Measurements from ENCODE around the gene MTHFSD. TPM values are rescaled to one million over a fixed set of nuclear protein-coding genes. Genes with fewer than 3 reads are reported as not detected.

MTHFSD gene
- total RNA-seq, 2 donors from 2014 or later, result 16.9 to 35.6 TPM

DNA sequence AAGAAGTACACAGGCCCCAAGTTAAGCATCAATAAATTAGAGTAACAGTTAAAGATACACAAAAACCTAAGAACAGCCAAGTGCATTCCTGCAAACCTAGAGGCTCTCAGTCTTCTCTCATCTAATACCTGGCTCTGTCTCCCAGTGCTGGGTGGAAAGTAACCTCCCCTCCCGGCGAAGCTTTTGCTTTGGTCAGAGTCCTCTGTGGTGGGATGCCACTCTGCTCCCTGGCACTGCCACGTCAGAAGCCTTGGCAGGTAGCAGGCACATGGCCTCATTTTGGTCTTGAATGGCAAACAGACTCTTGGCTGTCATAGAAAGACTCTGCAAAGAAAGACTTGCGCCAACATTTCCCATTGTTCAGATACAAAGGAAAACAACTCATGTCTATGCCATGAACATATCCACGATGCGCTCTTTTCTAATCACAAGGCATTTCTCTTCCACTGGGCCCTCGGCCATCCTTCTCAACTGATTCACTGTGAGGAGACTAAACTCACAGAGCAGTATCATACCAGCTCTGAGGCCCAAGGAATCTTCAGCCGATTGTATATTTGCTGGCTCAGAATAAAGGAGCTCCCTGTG, 21.2 kb downstream of the MTHFSD start:
- ATAC-seq (no peak), DNase-seq (no peak)
- H3K4me3 ChIP-seq, result no peak overlapping the region
- H3K4me1 ChIP-seq, result no peaks in the 10 kb centered on the region
- WGBS, 2 donors, result 89 to 90% methylated on average over 5 to 8 of the region's 8 CpGs
- H3K36me3 ChIP-seq (replicated peaks in 1 of 2; ENCODE audit: insufficient read depth in 1 of 2, low read depth in 2 of 2), result peaks cover 0 to 2% of the 10 kb centered on the region in 2 donors
- TF ChIP-seq POLR2A (IDR thresholded peaks at IDR 0.05), result no peak
- TF ChIP-seq, protein P1, sequence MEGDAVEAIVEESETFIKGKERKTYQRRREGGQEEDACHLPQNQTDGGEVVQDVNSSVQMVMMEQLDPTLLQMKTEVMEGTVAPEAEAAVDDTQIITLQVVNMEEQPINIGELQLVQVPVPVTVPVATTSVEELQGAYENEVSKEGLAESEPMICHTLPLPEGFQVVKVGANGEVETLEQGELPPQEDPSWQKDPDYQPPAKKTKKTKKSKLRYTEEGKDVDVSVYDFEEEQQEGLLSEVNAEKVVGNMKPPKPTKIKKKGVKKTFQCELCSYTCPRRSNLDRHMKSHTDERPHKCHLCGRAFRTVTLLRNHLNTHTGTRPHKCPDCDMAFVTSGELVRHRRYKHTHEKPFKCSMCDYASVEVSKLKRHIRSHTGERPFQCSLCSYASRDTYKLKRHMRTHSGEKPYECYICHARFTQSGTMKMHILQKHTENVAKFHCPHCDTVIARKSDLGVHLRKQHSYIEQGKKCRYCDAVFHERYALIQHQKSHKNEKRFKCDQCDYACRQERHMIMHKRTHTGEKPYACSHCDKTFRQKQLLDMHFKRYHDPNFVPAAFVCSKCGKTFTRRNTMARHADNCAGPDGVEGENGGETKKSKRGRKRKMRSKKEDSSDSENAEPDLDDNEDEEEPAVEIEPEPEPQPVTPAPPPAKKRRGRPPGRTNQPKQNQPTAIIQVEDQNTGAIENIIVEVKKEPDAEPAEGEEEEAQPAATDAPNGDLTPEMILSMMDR (IDR thresholded peaks at IDR 0.05), result no peak
- H3K27ac ChIP-seq, result no peak overlapping the region
- intact Hi-C loops (cut with DNase I), result no loop called here
- no peaks in the 10 kb centered on the region for H3K27me3 ChIP-seq
- H3K9me3 ChIP-seq, result no peaks in the 10 kb centered on the region

DNA sequence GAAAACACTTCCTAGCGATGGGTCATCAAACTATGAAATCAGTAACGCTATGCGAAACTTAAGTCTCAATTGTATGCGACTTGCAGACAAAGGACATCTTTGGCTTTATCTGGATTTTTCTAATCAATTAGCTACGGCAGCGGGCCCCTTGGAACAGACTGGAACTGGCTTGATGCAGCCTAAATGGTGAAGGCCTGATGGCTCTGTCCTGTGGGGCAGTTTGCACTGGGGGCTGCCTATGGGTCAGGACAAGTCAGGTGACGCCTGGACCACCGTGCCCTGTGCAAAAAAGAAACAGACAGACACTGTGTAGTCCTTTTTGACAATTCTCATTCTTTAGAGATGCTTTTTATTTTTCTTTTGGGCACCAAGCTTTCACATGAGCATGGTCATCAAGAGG, 22.0 kb downstream of the MTHFSD start:
- no peak for DNase-seq
- 92 to 93% methylated on average over 8 of the region's 8 CpGs for WGBS, 2 donors

DNA sequence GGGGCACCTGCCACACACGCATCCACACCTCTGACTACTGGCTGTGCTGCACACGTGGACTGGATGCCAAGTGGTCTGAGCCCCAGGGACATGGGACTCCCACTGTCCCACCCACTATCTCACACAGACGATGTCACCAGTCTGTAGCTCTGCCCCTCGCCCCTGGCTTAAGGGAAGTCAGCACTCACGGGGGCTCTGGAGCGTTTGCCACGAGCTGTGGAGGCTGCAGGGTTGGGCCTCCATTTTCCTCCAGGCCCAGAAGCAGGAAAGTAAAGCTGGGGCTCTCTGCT, 22.6 kb downstream of the MTHFSD start:
- intact Hi-C loops (cut with DNase I), result no loop called here
- 89 to 95% methylated on average over 3 to 7 of the region's 7 CpGs for WGBS, 2 donors
- Histone ChIP-seq H3K4me1 (no peaks in the 10 kb centered on the region), H3K36me3 (replicated peaks in 1 of 2; ENCODE audit: insufficient read depth in 1 of 2, low read depth in 2 of 2) (no peaks in the 10 kb centered on the region), H3K4me3 (no peak overlapping the region), H3K27ac (no peak overlapping the region), H3K27me3 (no peaks in the 10 kb centered on the region), H3K9me3 (no peaks in the 10 kb centered on the region)
- no peak for ATAC-seq
- no peak for DNase-seq
- TF ChIP-seq, protein P1 (IDR thresholded peaks at IDR 0.05), result no peak
- TF ChIP-seq POLR2A (IDR thresholded peaks at IDR 0.05), result no peak

More for the DNA sequence above, 22.0 kb downstream of the MTHFSD start:
- Histone ChIP-seq H3K4me3 (no peak overlapping the region), H3K27ac (no peak overlapping the region), H3K9me3 (no peaks in the 10 kb centered on the region), H3K4me1 (no peaks in the 10 kb centered on the region), H3K27me3 (no peaks in the 10 kb centered on the region), H3K36me3 (replicated peaks in 1 of 2; ENCODE audit: insufficient read depth in 1 of 2, low read depth in 2 of 2) (no peaks in the 10 kb centered on the region)
- TF ChIP-seq, protein P1 (IDR thresholded peaks at IDR 0.05), result no peak
- no peak for TF ChIP-seq POLR2A (IDR thresholded peaks at IDR 0.05)
- no peak for ATAC-seq
- intact Hi-C loops (cut with DNase I), result no loop called here

DNA sequence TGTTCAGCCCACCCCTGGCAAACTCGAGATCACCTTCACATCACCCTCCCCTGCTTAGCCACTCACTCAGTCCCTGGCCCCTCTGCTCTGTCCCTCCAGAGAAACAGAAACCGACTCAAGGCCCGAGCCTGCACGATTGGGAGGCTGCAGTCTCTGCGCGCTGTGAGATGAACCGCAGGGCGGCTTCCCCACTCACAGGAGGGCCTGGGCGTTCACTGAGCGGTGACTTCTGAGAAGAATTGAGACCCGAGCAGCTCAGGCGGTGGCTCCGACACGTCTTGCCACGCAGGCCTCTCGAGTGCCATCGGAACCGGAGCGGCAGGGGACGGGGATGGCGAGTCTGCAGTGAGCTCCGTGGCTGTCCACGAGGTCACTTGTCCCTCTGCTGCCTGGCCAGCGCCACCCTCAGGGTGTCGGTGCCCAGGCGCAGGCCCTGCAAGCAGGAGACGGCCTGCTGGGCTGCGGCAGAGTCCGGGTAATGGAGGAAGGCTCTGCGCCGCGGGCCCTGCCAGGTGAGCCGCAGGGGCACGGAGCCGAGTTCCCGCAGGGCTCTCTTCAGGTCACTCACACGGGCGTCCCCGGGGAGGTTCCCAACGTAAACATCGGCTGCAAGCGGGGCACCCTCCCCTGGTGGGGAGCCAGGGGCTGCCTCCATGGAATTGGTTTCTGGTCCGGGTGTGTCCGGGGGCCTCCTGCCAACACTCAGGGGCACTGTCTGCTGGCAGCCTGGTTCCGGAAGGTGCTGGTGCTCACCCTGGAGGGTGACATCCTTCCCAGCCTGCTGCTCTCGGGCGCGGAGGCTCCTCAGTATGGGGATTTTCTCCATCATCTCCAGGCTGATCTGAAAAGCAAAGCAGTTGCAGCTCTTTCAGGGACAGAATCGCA, 23.2 kb downstream of the MTHFSD start:
- Histone ChIP-seq H3K4me1 (no peaks in the 10 kb centered on the region), H3K27me3 (no peaks in the 10 kb centered on the region), H3K9me3 (no peaks in the 10 kb centered on the region), H3K4me3 (no peak overlapping the region), H3K36me3 (replicated peaks in 1 of 2; ENCODE audit: insufficient read depth in 1 of 2, low read depth in 2 of 2) (no peaks in the 10 kb centered on the region), H3K27ac (no peak overlapping the region)
- intact Hi-C loops (cut with DNase I), result no loop called here
- ATAC-seq (no peak), DNase-seq (no peak)
- WGBS, 2 donors, result 90 to 96% methylated on average over 10 to 47 of the region's 49 CpGs
- TF ChIP-seq POLR2A (IDR thresholded peaks at IDR 0.05), result no peak
- TF ChIP-seq, protein P1 (IDR thresholded peaks at IDR 0.05), result no peak
